GM19043 (cell line): Measurements from ENCODE around the gene ESCO1.
"Not testable (repeated sequence)": the region's sequence is repeated elsewhere in the genome, so short reads cannot be mapped to it uniquely, and the experiment has no call there.

Experiments used
- ATAC-seq: cut with Tn5 transposase; IDR thresholded peaks from one replicate; pipeline ENCODE4 v1.9.1; 2021; ENCODE audit warnings: low read depth; ENCODE audit not compliant: unreplicated experiment

The ESCO1 gene

DNA sequence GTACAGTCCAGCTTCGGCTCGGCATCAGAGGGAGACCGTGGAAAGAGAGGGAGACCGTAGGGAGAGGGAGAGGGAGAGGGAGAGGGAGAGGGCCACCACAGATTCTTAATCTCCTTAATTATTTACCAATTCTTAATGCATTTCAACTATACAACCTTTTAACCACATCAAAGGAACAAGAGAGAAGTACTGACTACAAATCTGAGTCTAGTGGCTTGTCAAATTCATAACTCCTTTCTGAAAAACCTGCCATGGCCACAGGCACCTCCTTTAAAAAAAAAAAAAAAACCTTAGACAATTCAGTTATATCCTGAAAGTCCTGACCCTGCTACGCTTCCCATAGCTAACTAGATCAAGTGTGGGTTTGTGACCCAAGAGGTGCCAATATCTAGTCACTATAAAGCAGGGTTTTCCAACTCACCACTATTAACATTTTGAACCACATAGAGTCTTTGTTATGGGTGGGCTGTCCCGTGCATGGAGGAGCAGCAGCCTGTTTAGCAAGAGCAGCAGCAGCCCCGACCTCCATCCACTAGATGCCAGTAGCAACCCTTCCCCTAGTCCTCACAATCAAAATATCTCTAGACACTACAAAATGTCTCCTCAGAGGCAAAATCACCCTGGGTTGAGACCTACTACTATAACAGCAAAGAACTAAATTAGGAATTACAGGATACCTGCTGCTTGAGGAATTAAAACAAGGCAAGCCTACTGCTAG, 6.8 kb downstream of the ESCO1 start:
- ATAC-seq: no peak

DNA sequence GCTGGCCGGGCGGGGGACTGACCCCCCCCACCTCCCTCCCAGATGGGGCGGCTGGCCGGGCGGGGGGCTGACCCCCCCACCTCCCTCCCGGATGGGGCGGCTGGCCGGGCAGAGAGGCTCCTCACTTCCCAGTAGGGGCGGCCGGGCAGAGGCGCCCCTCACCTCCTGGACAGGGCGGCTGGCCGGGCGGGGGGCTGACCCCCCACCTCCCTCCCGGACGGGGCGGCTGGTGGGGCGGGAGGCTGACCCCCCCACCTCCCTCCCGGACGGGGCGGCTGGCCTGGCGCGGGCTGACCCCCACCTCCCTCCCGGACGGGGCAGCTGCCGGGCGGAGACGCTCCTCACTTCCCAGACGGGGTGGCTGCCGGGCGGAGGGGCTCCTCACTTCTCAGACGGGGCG, 8.1 kb downstream of the ESCO1 start:
- not testable (repeated sequence) for ATAC-seq

DNA sequence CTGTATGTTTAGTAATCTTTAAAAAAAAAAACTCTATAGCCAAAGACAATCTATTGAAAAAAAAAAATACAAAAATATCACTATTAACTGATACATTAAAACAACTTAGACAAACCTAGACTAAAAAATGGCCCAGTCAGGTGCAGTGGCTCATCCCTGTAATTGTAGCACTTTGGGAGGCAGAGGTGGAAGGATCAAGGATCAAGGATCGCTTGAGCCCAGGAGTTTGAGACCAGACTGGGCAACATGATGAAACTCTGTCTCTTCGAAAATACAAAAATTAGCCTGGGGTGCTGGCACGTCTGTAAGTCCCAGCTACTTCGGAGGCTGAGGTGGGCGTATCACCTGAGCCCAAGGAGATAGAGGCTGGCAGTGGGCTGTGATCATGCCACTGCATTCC, 16.1 kb downstream of the ESCO1 start:
- ATAC-seq: no peak

GRCh38 chr18:21575656-21576055, 24.8 kb downstream of the ESCO1 start:
- ATAC-seq: no peak

GRCh38 chr18:21571772-21572171, 28.7 kb downstream of the ESCO1 start:
- no peak for ATAC-seq

- no peak for ATAC-seq
Measured at GRCh38 chr18:21559195-21559594, 41.3 kb downstream of the ESCO1 start.

DNA sequence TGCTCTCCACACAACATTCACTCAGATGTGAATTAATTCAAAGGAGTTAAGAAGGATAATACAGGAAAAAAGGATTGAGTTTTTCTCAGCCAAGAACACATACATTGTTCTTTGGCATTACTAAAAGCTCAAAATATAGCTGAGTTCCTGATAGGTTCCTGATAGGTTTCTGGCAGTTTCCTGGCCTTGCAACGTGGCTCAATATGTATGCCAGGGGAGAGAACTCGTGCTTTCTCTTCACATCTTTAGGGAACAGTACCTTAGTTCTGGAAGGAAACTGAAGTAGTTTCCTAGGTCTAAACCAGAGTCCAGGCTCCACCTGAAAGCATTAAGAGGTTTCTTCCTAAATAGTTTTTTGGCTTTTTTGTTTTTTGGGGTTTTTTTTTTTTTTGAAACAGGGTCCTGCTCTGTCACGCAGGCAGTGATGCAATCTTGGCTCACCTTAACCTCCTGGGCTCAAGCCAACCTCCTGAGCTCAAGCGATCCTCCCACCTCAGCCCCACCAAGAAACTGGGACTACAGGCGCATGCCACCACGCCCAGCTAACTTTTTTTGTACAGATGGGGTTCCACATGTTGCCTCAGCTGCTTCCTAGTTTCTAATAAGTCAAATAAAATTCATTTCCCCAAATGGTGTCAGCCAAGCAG, 42.8 kb downstream of the ESCO1 start:
- no peak for ATAC-seq

GRCh38 chr18:21550510-21550970, 50.0 kb downstream of the ESCO1 start:
- ATAC-seq: no peak

DNA sequence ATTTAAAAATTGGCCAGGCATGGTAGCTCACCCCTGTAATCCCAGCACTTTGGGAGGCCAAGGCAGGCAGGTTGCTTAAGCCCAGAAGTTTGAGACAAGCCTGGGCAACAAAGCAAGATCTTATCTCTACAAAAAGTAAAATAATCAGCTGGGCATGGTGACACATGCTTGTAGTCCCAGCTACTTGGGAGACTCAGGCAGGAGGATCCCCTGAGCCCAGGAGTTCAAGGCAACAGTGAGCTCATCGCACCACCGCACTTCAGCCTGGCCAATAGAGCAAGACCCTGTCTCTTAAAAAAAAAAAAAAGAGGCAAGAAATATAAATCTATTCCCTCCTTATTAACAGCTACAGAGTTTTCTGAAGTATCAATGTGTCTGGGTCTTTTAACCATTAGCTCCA, 51.9 kb downstream of the ESCO1 start:
- no peak for ATAC-seq

GRCh38 chr18:21546423-21546822, 54.1 kb downstream of the ESCO1 start:
- ATAC-seq: no peak

GRCh38 chr18:21538230-21538629, 62.3 kb downstream of the ESCO1 start:
- no peak for ATAC-seq

GRCh38 chr18:21534327-21534726, 66.2 kb downstream of the ESCO1 start:
- no peak for ATAC-seq

DNA sequence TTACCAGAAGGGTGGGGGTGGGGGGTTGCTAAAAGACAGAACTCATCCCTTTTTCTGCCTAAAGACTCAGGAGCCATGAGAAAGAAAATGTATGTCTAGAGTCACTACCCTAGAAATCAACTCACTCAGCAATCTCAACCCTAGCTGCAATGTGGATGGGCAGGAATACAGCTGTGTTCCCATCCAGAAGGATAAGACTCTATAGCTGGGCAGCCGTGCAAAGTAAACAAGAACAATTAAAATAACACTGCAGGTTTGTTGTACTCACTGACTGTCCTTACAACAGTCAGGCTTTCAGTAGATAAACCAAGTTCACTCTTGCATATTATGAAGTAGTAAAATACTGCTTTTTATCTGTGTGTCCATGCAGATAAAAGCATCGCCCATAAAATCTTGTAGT, 74.0 kb downstream of the ESCO1 start:
- no peak for ATAC-seq

- no peak for ATAC-seq
Measured at GRCh38 chr18:21525916-21526315, 74.6 kb downstream of the ESCO1 start.

DNA sequence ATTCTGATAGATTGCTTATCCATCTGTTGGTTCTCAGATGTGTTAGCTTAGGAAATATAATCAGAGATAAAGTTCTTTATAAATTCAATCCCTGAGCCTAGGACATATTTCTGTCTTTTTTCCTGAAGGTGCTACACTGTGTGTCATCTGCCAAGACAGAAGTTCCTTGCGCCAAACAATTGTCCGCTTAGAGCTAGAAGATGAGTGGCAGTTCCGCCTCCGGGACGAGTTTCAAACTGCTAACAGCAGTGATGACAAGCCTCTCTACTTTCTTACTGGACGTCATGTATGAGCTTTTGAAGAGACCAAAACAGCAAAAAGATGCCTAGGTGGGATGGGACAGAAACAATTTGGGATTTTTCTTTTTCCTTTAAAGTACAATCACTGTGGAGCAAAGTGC, 78.0 kb downstream of the ESCO1 start:
- ATAC-seq: no peak

DNA sequence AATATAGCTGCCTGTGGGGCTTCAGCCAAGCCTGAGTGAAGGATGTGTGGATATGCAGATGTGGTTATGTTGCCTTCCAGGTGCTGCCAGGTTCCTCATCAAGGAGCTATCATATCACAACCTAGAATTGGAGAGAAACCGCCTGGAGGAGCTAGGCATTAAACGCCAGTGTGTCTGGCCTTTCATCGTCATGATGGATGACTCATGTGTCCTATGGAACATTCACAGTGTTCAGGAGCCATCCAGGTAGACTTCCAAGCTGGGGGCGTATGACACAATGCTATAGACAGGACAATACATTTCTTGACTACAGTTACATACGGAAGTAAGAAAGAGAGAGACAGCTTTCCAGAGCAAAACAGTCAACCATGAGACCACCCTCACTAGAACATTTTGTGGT, 86.8 kb downstream of the ESCO1 start:
- ATAC-seq: no peak

- ATAC-seq: no peak
Measured at GRCh38 chr18:21513292-21513691, 87.2 kb downstream of the ESCO1 start.

- no peak for ATAC-seq
Measured at GRCh38 chr18:21509062-21509461, 91.4 kb downstream of the ESCO1 start.

GRCh38 chr18:21507913-21508701, 92.4 kb downstream of the ESCO1 start:
- ATAC-seq: no peak

- ATAC-seq: no peak
Measured at GRCh38 chr18:21502661-21503060, 97.8 kb downstream of the ESCO1 start.

DNA sequence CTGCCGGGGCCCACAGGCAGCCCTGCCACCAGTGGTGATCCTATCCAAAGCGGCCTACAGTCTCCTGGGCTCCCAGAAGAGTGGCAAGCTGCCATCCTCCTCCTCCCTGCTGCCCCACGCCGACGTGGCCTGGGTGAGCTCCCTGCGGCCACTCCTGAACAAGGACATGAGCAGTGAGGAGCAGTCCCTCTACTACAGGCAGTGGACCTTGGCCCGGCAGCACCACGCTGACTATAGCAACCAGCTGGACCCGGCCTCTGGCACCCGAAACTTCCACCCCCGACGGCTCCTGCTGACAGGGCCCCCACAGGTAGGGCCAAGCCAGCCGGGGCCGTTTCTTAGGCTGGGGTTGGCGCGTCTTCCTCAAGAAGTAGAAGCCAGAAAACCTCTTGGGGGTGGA, 100.5 kb downstream of the ESCO1 start:
- no peak for ATAC-seq
